Stimulated activated CD8-positive, alpha-beta memory T cell treated with anti-CD3 and anti-CD28 coated beads, Interleukin-15, amount 100 ng/mL, for 1 hour (primary cell): ENCODE data around the gene DENND5A.
"Not testable (repeated sequence)": the region's sequence is repeated elsewhere in the genome, so short reads cannot be mapped to it uniquely, and the experiment has no call there.

Experiments used
- DNase-seq: peaks from one replicate; pipeline ENCODE4 v3.0.0-alpha.2; 2020; ENCODE audit warnings: low read depth

DENND5A gene

DNA sequence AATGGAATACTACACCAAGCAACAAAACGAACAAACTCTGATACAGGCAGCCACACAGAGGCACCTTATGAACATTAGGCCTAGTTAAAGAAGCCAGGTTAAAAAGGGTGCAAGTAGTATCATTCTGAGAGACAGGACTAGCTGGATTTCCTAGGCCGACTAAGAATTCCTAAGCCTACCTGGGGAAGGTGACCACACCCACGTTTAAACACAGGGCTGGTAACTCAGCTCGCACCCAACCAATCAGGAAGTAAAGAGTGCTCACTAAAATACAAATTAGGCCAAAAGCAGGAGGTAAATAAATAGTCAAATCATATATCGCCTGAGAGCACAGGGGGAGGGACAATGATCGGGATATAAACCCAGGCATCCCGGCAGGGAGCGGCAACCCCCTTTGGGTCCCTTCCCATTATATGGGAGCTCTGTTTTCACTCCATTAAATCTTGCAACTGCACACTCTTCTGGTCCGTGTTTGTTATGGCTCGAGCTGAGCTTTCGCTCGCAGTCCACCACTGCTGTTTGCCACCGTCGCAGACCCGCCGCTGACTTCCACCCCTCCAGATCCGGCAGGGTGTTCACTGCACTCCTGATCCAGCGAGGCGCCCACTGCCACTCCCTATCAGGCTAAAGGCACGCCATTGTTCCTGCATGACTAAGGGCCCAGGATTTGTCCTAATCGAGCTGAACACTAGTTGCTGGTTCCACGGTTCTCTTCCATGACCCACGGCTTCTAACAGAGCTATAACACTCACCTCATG lies 167.8 kb downstream of the DENND5A start:
- DNase-seq: not testable (repeated sequence)

DNA sequence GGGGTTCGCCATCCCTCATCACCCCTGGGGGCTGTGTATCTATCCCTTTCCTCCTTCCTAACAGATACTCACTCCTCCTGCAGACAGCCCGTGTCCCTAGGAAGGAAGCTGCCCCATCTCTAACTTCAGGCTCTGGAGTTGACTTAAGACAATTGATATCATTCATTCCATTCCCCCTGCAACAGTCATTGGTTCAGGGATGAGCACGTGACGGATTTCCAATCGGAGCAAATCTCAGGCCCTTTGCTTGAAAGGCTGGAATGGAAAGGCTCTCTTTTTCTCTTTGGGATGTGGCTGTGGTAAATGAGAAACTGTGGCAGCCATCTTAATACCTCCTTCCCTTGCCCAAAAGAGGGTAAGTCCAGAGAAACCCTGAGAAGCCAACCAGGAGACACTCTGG lies 168.7 kb downstream of the DENND5A start:
- DNase-seq: no peak

DNA sequence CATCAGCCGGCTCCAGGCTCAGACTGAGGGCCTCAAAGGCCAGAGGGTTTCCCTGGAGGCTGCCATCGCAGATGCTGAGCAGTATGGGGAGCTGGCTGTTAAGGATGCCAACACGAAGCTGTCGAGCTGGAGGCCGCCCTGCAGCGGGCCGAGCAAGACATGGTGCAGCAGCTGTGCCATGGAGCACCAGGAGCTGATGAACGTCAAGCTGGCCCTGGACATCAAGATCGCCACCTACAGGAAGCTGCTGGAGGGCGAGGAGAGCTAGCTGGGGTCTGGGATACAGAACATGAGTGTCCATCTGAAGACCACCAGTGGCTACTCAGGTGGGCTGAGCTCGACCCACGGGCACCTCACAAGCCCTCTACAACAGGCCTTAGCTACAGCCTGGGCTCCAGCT lies 169.7 kb downstream of the DENND5A start:
- DNase-seq: no peak

GRCh38 chr11:9094420-9094819 lies 170.7 kb downstream of the DENND5A start:
- DNase-seq: no peak

- DNase-seq: no peak
Measured at GRCh38 chr11:9092853-9093778, 172.0 kb downstream of the DENND5A start.

DNA sequence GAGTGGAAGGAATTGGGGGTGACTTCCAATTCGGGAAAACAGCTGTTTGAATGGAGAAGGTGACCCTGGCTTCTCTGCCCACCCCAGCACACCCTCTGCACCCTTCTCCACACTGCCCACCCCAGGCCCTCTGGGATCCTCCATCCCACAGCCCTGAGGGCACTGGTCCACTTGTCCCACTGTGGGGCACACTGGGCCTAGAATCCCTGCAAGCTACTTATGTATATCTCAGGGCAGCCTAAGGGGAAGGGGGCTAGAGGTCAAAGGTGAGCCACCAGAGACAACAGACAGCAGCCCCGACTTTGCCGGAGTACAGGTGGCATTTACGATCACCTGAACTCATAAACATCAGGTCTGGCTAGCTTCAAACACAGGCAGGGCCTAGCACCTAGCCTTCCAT lies 173.1 kb downstream of the DENND5A start:
- no peak for DNase-seq

DNA sequence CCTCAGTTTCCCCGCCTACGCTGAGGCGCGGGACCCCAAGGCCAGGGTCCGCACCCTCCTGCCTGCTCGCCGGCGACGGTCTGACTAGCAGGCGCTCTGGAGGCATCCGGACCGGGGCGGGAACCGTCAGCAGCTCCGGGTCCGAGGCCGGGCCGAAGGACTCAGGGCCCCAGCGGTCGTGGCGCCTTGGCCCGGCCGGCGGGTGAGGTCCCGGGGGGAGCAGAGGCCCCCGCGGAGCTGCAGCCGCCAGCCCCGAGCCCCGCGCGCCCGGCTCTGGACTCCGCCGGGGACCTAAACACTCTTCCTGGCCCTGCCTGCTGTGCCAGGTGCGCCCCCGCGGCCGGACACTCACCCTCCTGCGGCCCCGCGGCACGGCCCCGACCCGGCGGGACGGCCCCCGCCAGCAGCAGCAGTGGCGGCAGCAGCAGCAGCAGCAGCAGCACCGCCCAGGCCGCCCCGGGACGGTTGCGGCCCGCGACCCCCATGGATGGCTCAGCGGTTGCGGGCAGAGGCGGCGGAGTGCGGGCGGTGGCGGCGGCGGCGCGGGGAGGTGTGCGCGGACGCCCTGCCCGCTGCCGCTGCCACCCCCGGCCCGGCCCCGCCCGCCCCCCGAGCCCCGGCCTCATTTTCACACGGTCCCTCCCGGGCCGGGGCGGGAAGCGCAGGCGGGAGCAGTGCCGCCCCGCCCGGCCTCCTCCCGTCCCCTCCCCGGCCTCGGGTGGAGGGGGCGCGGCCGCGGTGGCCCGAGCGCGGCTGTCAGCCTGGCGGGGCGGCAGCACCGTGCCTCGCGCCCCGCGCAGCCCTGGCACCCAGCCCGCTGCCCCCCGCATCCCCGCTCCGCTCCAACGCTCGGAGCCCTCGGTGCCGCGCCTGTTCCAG lies 173.9 kb downstream of the DENND5A start, which contains the start of gene SCUBE2:
Gene SCUBE2, minus strand, starts transcription at position 556 of the 879 bp plus-strand sequence. Its CDS starts 71 bp downstream, at position 485.
- no peak for DNase-seq

GRCh38 chr11:9090488-9091043 lies 174.6 kb downstream of the DENND5A start:
- no peak for DNase-seq

GRCh38 chr11:9089636-9090035 lies 175.5 kb downstream of the DENND5A start:
- no peak for DNase-seq

DNA sequence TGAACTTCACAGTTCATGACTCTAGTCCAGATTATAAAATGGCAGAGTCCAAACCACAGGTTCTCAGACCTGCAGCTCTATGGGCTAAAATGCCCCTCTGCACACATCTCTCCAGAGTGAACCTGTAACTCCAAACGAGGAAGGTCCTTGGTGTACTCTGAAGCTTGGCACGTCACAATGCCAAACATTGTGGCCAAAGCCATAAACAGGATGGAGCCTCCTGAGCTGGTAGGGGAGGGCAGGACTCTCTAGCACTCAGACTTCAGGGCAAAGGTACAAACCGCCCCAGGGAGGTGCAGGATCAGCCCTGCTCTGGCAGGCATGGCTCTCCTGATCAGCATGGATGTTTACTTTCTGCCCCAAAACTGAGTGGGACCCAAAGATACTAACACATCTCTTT lies 176.1 kb downstream of the DENND5A start:
- no peak for DNase-seq
